Uterus (tissue), 2 donors: ENCODE results near the gene S100A10.

Source experiments
- POLR2A ChIP-seq, 2 donors: fragments of 450-650 bp; IDR thresholded peaks; one replicate each; pipeline ENCODE4 v1.6.1; 2016; ENCODE audit warnings: antibody characterized with exemption in 2 of 2, mild to moderate bottlenecking in 1 of 2, moderate library complexity in 1 of 2
- TF ChIP-seq, protein P1 (sequence below), 4 experiments: fragments of 200-600 bp in 2 of 4; fragments of 450-650 bp in 2 of 4; sonication (generic) in 2 of 4; IDR thresholded peaks; one replicate each; pipeline ENCODE4 v1.5.1; 2016 to 2019; ENCODE audit warnings: antibody characterized with exemption in 4 of 4, mild to moderate bottlenecking in 2 of 4, moderate library complexity in 1 of 4

DNA sequence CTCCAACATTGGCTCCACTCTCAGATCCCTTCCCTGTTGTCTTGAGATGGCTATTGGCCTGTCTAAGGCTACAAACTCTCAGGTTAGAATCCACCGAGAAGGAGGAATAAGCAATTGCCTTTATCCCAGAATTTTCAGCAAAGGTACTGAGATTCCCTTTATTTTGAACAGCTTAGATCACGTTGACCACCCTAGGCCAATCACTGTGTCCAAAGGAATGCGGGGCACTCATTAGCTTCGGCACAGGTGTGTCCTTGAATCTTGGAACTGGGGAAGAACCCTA, 36.2 kb upstream of the S100A10 start:
- TF ChIP-seq, protein P1, sequence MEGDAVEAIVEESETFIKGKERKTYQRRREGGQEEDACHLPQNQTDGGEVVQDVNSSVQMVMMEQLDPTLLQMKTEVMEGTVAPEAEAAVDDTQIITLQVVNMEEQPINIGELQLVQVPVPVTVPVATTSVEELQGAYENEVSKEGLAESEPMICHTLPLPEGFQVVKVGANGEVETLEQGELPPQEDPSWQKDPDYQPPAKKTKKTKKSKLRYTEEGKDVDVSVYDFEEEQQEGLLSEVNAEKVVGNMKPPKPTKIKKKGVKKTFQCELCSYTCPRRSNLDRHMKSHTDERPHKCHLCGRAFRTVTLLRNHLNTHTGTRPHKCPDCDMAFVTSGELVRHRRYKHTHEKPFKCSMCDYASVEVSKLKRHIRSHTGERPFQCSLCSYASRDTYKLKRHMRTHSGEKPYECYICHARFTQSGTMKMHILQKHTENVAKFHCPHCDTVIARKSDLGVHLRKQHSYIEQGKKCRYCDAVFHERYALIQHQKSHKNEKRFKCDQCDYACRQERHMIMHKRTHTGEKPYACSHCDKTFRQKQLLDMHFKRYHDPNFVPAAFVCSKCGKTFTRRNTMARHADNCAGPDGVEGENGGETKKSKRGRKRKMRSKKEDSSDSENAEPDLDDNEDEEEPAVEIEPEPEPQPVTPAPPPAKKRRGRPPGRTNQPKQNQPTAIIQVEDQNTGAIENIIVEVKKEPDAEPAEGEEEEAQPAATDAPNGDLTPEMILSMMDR (IDR thresholded peaks at IDR 0.05), result no peak
- TF ChIP-seq POLR2A (IDR thresholded peaks at IDR 0.05), result no peak
